ENCODE data around the gene MLN.

MLN gene

DNA sequence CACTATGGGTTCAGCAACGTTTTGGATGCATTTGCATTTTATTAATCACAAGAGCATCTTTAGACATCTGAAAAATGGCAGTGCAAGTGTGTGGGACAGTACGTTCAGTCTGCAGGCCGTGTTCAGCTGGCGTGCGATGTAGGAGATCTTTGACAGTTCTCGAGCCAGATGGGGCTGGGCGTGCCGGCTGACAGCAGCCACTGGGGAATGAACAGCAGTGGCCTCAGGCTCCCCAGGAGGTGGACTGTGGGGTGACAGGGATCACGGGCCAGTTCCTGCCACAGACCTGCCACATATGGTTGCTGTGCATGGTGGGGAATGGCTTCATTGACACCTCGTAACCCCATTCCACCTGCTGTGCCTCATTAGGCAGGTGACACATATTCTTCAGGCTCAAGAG is 16.4 kb upstream of the MLN start:
- no peak overlapping the region for H3K9ac ChIP-seq (ENCODE audit: low read length)
- no peak overlapping the region for H3K27ac ChIP-seq (ENCODE audit: low read length)
- TF ChIP-seq EZH2phosphoT487 (IDR thresholded peaks at IDR 0.05; ENCODE audit: low read depth), result no peak
- TF ChIP-seq, protein P1, sequence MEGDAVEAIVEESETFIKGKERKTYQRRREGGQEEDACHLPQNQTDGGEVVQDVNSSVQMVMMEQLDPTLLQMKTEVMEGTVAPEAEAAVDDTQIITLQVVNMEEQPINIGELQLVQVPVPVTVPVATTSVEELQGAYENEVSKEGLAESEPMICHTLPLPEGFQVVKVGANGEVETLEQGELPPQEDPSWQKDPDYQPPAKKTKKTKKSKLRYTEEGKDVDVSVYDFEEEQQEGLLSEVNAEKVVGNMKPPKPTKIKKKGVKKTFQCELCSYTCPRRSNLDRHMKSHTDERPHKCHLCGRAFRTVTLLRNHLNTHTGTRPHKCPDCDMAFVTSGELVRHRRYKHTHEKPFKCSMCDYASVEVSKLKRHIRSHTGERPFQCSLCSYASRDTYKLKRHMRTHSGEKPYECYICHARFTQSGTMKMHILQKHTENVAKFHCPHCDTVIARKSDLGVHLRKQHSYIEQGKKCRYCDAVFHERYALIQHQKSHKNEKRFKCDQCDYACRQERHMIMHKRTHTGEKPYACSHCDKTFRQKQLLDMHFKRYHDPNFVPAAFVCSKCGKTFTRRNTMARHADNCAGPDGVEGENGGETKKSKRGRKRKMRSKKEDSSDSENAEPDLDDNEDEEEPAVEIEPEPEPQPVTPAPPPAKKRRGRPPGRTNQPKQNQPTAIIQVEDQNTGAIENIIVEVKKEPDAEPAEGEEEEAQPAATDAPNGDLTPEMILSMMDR (IDR thresholded peaks at IDR 0.05; ENCODE audit: low read depth, low read length), result no peak
- H3K9me3 ChIP-seq (ENCODE audit: insufficient read depth, low read length), result no peaks in the 10 kb centered on the region
- H3K4me2 ChIP-seq (ENCODE audit: low read length), result no peak overlapping the region
- H3K79me2 ChIP-seq (ENCODE audit: low read length), result no peaks in the 10 kb centered on the region
- no peak overlapping the region for H2AFZ ChIP-seq (ENCODE audit: low read depth, low read length)
- no peaks in the 10 kb centered on the region for H3K36me3 ChIP-seq (replicated peaks; ENCODE audit: low read depth, low read length)
- no peaks in the 10 kb centered on the region for H3K4me1 ChIP-seq (ENCODE audit: low read length)
- no peak overlapping the region for H3K4me3 ChIP-seq (ENCODE audit: low read length)
- H3K27me3 ChIP-seq (ENCODE audit: low read depth, low read length), result no peaks in the 10 kb centered on the region
- no peaks in the 10 kb centered on the region for H4K20me1 ChIP-seq (ENCODE audit: insufficient read depth, low read length)

- Histone ChIP-seq H3K9ac (ENCODE audit: low read length) (no peak overlapping the region), H3K36me3 (replicated peaks; ENCODE audit: low read depth, low read length) (no peaks in the 10 kb centered on the region), H4K20me1 (ENCODE audit: insufficient read depth, low read length) (no peaks in the 10 kb centered on the region), H3K4me1 (ENCODE audit: low read length) (no peaks in the 10 kb centered on the region), H3K4me2 (ENCODE audit: low read length) (no peak overlapping the region), H3K4me3 (ENCODE audit: low read length) (no peak overlapping the region), H3K79me2 (ENCODE audit: low read length) (no peaks in the 10 kb centered on the region), H3K27me3 (ENCODE audit: low read depth, low read length) (no peaks in the 10 kb centered on the region), H3K27ac (ENCODE audit: low read length) (no peak overlapping the region), H2AFZ (ENCODE audit: low read depth, low read length) (no peak overlapping the region), H3K9me3 (ENCODE audit: insufficient read depth, low read length) (no peaks in the 10 kb centered on the region)
- TF ChIP-seq, protein P1 (IDR thresholded peaks at IDR 0.05; ENCODE audit: low read depth, low read length), result no peak
- no peak for TF ChIP-seq EZH2phosphoT487 (IDR thresholded peaks at IDR 0.05; ENCODE audit: low read depth)
These were observed 15.2 kb upstream of the MLN start for GRCh38 chr6:33819021-33819420.

- H3K36me3 ChIP-seq (replicated peaks; ENCODE audit: low read depth, low read length), result no peaks in the 10 kb centered on the region
- no peak overlapping the region for H2AFZ ChIP-seq (ENCODE audit: low read depth, low read length)
- no peak overlapping the region for H3K9ac ChIP-seq (ENCODE audit: low read length)
- no peak overlapping the region for H3K4me3 ChIP-seq (ENCODE audit: low read length)
- H4K20me1 ChIP-seq (ENCODE audit: insufficient read depth, low read length), result no peaks in the 10 kb centered on the region
- H3K4me1 ChIP-seq (ENCODE audit: low read length), result no peaks in the 10 kb centered on the region
- H3K79me2 ChIP-seq (ENCODE audit: low read length), result no peaks in the 10 kb centered on the region
- no peak for TF ChIP-seq EZH2phosphoT487 (IDR thresholded peaks at IDR 0.05; ENCODE audit: low read depth)
- TF ChIP-seq, protein P1 (IDR thresholded peaks at IDR 0.05; ENCODE audit: low read depth, low read length), result no peak
- no peak overlapping the region for H3K27ac ChIP-seq (ENCODE audit: low read length)
- no peaks in the 10 kb centered on the region for H3K27me3 ChIP-seq (ENCODE audit: low read depth, low read length)
- H3K4me2 ChIP-seq (ENCODE audit: low read length), result no peak overlapping the region
- no peaks in the 10 kb centered on the region for H3K9me3 ChIP-seq (ENCODE audit: insufficient read depth, low read length)
These were observed 14.5 kb upstream of the MLN start for GRCh38 chr6:33818293-33818692.

- no peak overlapping the region for H3K9ac ChIP-seq (ENCODE audit: low read length)
- H3K4me2 ChIP-seq (ENCODE audit: low read length), result no peak overlapping the region
- H3K36me3 ChIP-seq (replicated peaks; ENCODE audit: low read depth, low read length), result no peaks in the 10 kb centered on the region
- no peaks in the 10 kb centered on the region for H3K9me3 ChIP-seq (ENCODE audit: insufficient read depth, low read length)
- no peak overlapping the region for H2AFZ ChIP-seq (ENCODE audit: low read depth, low read length)
- no peaks in the 10 kb centered on the region for H3K79me2 ChIP-seq (ENCODE audit: low read length)
- H3K27ac ChIP-seq (ENCODE audit: low read length), result no peak overlapping the region
- H4K20me1 ChIP-seq (ENCODE audit: insufficient read depth, low read length), result no peaks in the 10 kb centered on the region
- TF ChIP-seq EZH2phosphoT487 (IDR thresholded peaks at IDR 0.05; ENCODE audit: low read depth), result no peak
- H3K4me3 ChIP-seq (ENCODE audit: low read length), result no peak overlapping the region
- H3K4me1 ChIP-seq (ENCODE audit: low read length), result no peaks in the 10 kb centered on the region
- H3K27me3 ChIP-seq (ENCODE audit: low read depth, low read length), result no peaks in the 10 kb centered on the region
These were observed 13.7 kb upstream of the MLN start for GRCh38 chr6:33817489-33817888.

DNA sequence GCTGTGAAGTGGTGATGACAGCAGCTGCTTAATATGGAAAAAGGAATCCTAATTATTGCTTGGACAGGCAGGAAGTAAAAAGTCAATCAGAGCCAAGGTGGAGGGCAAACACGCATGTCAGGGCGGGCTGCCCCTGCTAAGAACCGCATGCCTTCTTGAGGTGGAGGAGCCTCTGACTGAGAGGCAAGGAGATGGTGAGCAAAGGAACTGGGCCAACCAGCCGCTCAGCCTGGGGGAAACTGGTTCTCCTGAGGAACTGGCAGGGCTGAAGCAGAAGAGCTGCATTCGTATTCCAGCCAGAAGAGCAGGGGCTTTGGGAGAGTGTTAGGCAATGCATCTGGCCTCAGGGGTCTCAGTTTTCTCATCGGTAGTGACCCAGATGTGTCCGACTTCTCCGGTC is 13.1 kb upstream of the MLN start:
- H3K9ac ChIP-seq (ENCODE audit: low read length), result no peak overlapping the region
- H4K20me1 ChIP-seq (ENCODE audit: insufficient read depth, low read length), result no peaks in the 10 kb centered on the region
- no peaks in the 10 kb centered on the region for H3K9me3 ChIP-seq (ENCODE audit: insufficient read depth, low read length)
- H2AFZ ChIP-seq (ENCODE audit: low read depth, low read length), result no peak overlapping the region
- no peaks in the 10 kb centered on the region for H3K27me3 ChIP-seq (ENCODE audit: low read depth, low read length)
- no peaks in the 10 kb centered on the region for H3K4me1 ChIP-seq (ENCODE audit: low read length)
- no peak overlapping the region for H3K4me2 ChIP-seq (ENCODE audit: low read length)
- no peaks in the 10 kb centered on the region for H3K79me2 ChIP-seq (ENCODE audit: low read length)
- TF ChIP-seq, protein P1 (IDR thresholded peaks at IDR 0.05; ENCODE audit: low read depth, low read length), result no peak
- no peak for TF ChIP-seq EZH2phosphoT487 (IDR thresholded peaks at IDR 0.05; ENCODE audit: low read depth)
- H3K4me3 ChIP-seq (ENCODE audit: low read length), result no peak overlapping the region
- H3K27ac ChIP-seq (ENCODE audit: low read length), result no peak overlapping the region
- H3K36me3 ChIP-seq (replicated peaks; ENCODE audit: low read depth, low read length), result no peaks in the 10 kb centered on the region
